Activated T-helper 2 cell treated with anti-CD3 and anti-CD28 coated beads, Interferon-gamma antibody, Interleukin-2, Interleukin-4, amounts not matched to agents 10 μg/mL and 5 μg/mL and 100 μg/mL, durations not matched to agents 14 hours and 24 hours and 36 hours (primary cell): ENCODE results near the gene NUBP2. TPM values are rescaled to one million over a fixed set of nuclear protein-coding genes. Genes with fewer than 3 reads are reported as not detected.

ENCODE experiments used
- DNase-seq: peaks from one replicate; pipeline ENCODE4 v3.0.0; 2021; ENCODE audit warnings: low spot score
- H3K27ac Mint-ChIP-seq: one replicate; pipeline ENCODE4 v1.8.0; 2021; ENCODE audit warnings: mixed read lengths
- H3K27me3 Mint-ChIP-seq: one replicate; pipeline ENCODE4 v1.8.0; 2021; ENCODE audit warnings: low read depth, mixed read lengths
- H3K36me3 Mint-ChIP-seq: one replicate; pipeline ENCODE4 v1.8.0; 2021; ENCODE audit warnings: low read depth, mixed read lengths
- H3K4me1 Mint-ChIP-seq: one replicate; pipeline ENCODE4 v1.8.0; 2021; ENCODE audit warnings: low read depth, mixed read lengths
- H3K4me3 Mint-ChIP-seq: one replicate; pipeline ENCODE4 v1.8.0; 2021; ENCODE audit warnings: low read depth, mild to moderate bottlenecking, moderate library complexity, mixed read lengths
- H3K9me3 Mint-ChIP-seq: one replicate; pipeline ENCODE4 v1.8.0; 2021; ENCODE audit warnings: mixed read lengths
- intact Hi-C: fragments of 100-400 bp; cut with micrococcal nuclease; formaldehyde crosslinking; loops from one replicate; pipeline ENCODE4 v1.15.1; 2023
- total RNA-seq: library from RNA; stranded (reverse); gene quantifications from 2 replicates; pipeline ENCODE4 v1.2.3, GENCODE V29; 2022

Gene NUBP2
- total RNA-seq, 1 donor from 2014 or later = 64.5 TPM

GRCh38 chr16:1747934-1748333 is 34.8 kb upstream of the NUBP2 start:
- no peak overlapping the region for H3K27ac Mint-ChIP-seq
- no peaks in the 10 kb centered on the region for H3K4me1 Mint-ChIP-seq

GRCh38 chr16:1749152-1750117 is 33.3 kb upstream of the NUBP2 start:
- H3K27ac Mint-ChIP-seq = no peak overlapping the region
- no peaks in the 10 kb centered on the region for H3K27me3 Mint-ChIP-seq
- no peak for DNase-seq
- intact Hi-C loops = no loop called here
- peaks cover 16% of the 10 kb centered on the region for H3K36me3 Mint-ChIP-seq
- H3K4me1 Mint-ChIP-seq = no peaks in the 10 kb centered on the region
- H3K9me3 Mint-ChIP-seq = no peaks in the 10 kb centered on the region
- no peak overlapping the region for H3K4me3 Mint-ChIP-seq

More at GRCh38 chr16:1747934-1748333, 34.8 kb upstream of the NUBP2 start:
- Mint-ChIP-seq H3K9me3 (no peaks in the 10 kb centered on the region), H3K4me3 (no peak overlapping the region), H3K36me3 (peaks cover 20% of the 10 kb centered on the region), H3K27me3 (no peaks in the 10 kb centered on the region)
- intact Hi-C loops = no loop called here
- no peak for DNase-seq

- peaks cover 15% of the 10 kb centered on the region for H3K36me3 Mint-ChIP-seq
- H3K9me3 Mint-ChIP-seq = no peaks in the 10 kb centered on the region
- no peaks in the 10 kb centered on the region for H3K4me1 Mint-ChIP-seq
- no peak overlapping the region for H3K4me3 Mint-ChIP-seq
- DNase-seq = no peak
- H3K27me3 Mint-ChIP-seq = no peaks in the 10 kb centered on the region
- no peak overlapping the region for H3K27ac Mint-ChIP-seq
- intact Hi-C loops = no loop called here
These were observed 30.8 kb upstream of the NUBP2 start for GRCh38 chr16:1751946-1752345.

- H3K4me1 Mint-ChIP-seq = no peaks in the 10 kb centered on the region
- no peak overlapping the region for H3K27ac Mint-ChIP-seq
- H3K27me3 Mint-ChIP-seq = no peaks in the 10 kb centered on the region
- no peak overlapping the region for H3K4me3 Mint-ChIP-seq
- no peak for DNase-seq
- H3K9me3 Mint-ChIP-seq = no peaks in the 10 kb centered on the region
- H3K36me3 Mint-ChIP-seq = peaks cover 12% of the 10 kb centered on the region
- intact Hi-C loops = no loop called here
These were observed 29.9 kb upstream of the NUBP2 start for GRCh38 chr16:1752853-1753252.

- Mint-ChIP-seq H3K36me3 (peaks cover 6% of the 10 kb centered on the region), H3K9me3 (no peaks in the 10 kb centered on the region), H3K27ac (no peak overlapping the region), H3K4me3 (no peak overlapping the region), H3K4me1 (no peaks in the 10 kb centered on the region), H3K27me3 (no peaks in the 10 kb centered on the region)
- intact Hi-C loops = no loop called here
- no peak for DNase-seq
These were observed 28.6 kb upstream of the NUBP2 start for GRCh38 chr16:1754204-1754603.

- Mint-ChIP-seq H3K27ac (no peak overlapping the region), H3K9me3 (no peaks in the 10 kb centered on the region), H3K4me1 (no peaks in the 10 kb centered on the region), H3K36me3 (peaks cover 22% of the 10 kb centered on the region), H3K27me3 (no peaks in the 10 kb centered on the region), H3K4me3 (no peak overlapping the region)
- intact Hi-C loops = no loop called here
- DNase-seq = no peak
These were observed 24.9 kb upstream of the NUBP2 start for GRCh38 chr16:1757714-1758461.

- H3K27me3 Mint-ChIP-seq = no peaks in the 10 kb centered on the region
- no peaks in the 10 kb centered on the region for H3K9me3 Mint-ChIP-seq
- no peak for DNase-seq
- H3K4me3 Mint-ChIP-seq = no peak overlapping the region
- H3K4me1 Mint-ChIP-seq = no peaks in the 10 kb centered on the region
- H3K27ac Mint-ChIP-seq = no peak overlapping the region
- intact Hi-C loops = no loop called here
- peaks cover 21% of the 10 kb centered on the region for H3K36me3 Mint-ChIP-seq
These were observed 23.8 kb upstream of the NUBP2 start for GRCh38 chr16:1758923-1759322.

GRCh38 chr16:1759511-1759910 is 23.2 kb upstream of the NUBP2 start:
- Mint-ChIP-seq H3K4me3 (no peak overlapping the region), H3K9me3 (no peaks in the 10 kb centered on the region), H3K27ac (no peak overlapping the region), H3K27me3 (no peaks in the 10 kb centered on the region), H3K4me1 (no peaks in the 10 kb centered on the region), H3K36me3 (peaks cover 21% of the 10 kb centered on the region)
- no peak for DNase-seq
- intact Hi-C loops = no loop called here

GRCh38 chr16:1760911-1761310 is 21.8 kb upstream of the NUBP2 start:
- Mint-ChIP-seq H3K9me3 (no peaks in the 10 kb centered on the region), H3K4me3 (no peak overlapping the region), H3K4me1 (no peaks in the 10 kb centered on the region), H3K36me3 (peaks cover 18% of the 10 kb centered on the region), H3K27ac (no peak overlapping the region), H3K27me3 (no peaks in the 10 kb centered on the region)
- intact Hi-C loops = no loop called here
- no peak for DNase-seq

- intact Hi-C loops = no loop called here
- DNase-seq = no peak
- Mint-ChIP-seq H3K36me3 (peaks cover 18% of the 10 kb centered on the region), H3K9me3 (no peaks in the 10 kb centered on the region), H3K4me1 (no peaks in the 10 kb centered on the region), H3K27ac (no peak overlapping the region), H3K4me3 (no peak overlapping the region), H3K27me3 (no peaks in the 10 kb centered on the region)
These were observed 21.0 kb upstream of the NUBP2 start for GRCh38 chr16:1761751-1762150.

GRCh38 chr16:1762196-1762878 is 20.4 kb upstream of the NUBP2 start:
- intact Hi-C loops = no loop called here
- no peaks in the 10 kb centered on the region for H3K4me1 Mint-ChIP-seq
- no peak overlapping the region for H3K27ac Mint-ChIP-seq
- no peak for DNase-seq
- no peak overlapping the region for H3K4me3 Mint-ChIP-seq
- peaks cover 18% of the 10 kb centered on the region for H3K36me3 Mint-ChIP-seq
- H3K9me3 Mint-ChIP-seq = no peaks in the 10 kb centered on the region
- H3K27me3 Mint-ChIP-seq = no peaks in the 10 kb centered on the region

GRCh38 chr16:1762879-1763520 is 19.8 kb upstream of the NUBP2 start:
- intact Hi-C loops = no loop called here
- no peaks in the 10 kb centered on the region for H3K4me1 Mint-ChIP-seq
- no peaks in the 10 kb centered on the region for H3K9me3 Mint-ChIP-seq
- DNase-seq = no peak
- H3K27ac Mint-ChIP-seq = no peak overlapping the region
- H3K4me3 Mint-ChIP-seq = no peak overlapping the region
- H3K27me3 Mint-ChIP-seq = no peaks in the 10 kb centered on the region
- H3K36me3 Mint-ChIP-seq = peaks cover 23% of the 10 kb centered on the region
